Fibroblast of the aortic adventitia (primary cell): ENCODE measurements around the gene SLC5A2. TPM values are rescaled to one million over a fixed set of nuclear protein-coding genes. Genes with fewer than 3 reads are reported as not detected.
"Not testable (repeated sequence)": the region's sequence is repeated elsewhere in the genome, so short reads cannot be mapped to it uniquely, and the experiment has no call there.

Source experiments
- DNase-seq: peaks from one replicate; pipeline ENCODE4 v3.0.0-alpha.2; 2010; ENCODE audit warnings: low read depth
- H3K4me3 ChIP-seq: 2 replicates; pipeline ENCODE4 v1.5.1; 2011; ENCODE audit warnings: low read depth, mild to moderate bottlenecking, control low read depth, low read length, moderate library complexity
- CTCF ChIP-seq: IDR thresholded peaks from 2 replicates; pipeline ENCODE4 v1.5.1; 2011; ENCODE audit warnings: mild to moderate bottlenecking, low read length, control low read depth, inconsistent platforms; ENCODE audit not compliant: insufficient read depth
- total RNA-seq: library from RNA; depleted of rRNA; stranded (reverse); fragments of >200 nt; gene quantifications from 2 replicates; pipeline ENCODE4 v1.2.3, GENCODE V29; 2012; ENCODE audit warnings: low replicate concordance

Gene SLC5A2
- total RNA-seq, 1 donor, result not detected

- no peak for DNase-seq
- no peak overlapping the region for H3K4me3 ChIP-seq
Observed at GRCh38 chr16:31519759-31520431, 37.0 kb downstream of the SLC5A2 start.

GRCh38 chr16:31521368-31521767 lies 38.4 kb downstream of the SLC5A2 start:
- TF ChIP-seq CTCF, result no peak
- no peak overlapping the region for H3K4me3 ChIP-seq
- DNase-seq, result no peak

More at GRCh38 chr16:31519759-31520431, 37.0 kb downstream of the SLC5A2 start:
- TF ChIP-seq CTCF, result no peak

- TF ChIP-seq CTCF, result no peak
- no peak overlapping the region for H3K4me3 ChIP-seq
- DNase-seq, result no peak
Observed at GRCh38 chr16:31522071-31522470, 39.1 kb downstream of the SLC5A2 start.

GRCh38 chr16:31523768-31524167 lies 40.8 kb downstream of the SLC5A2 start:
- H3K4me3 ChIP-seq, DNase-seq: not testable (repeated sequence)

- no peak overlapping the region for H3K4me3 ChIP-seq
- no peak for DNase-seq
- TF ChIP-seq CTCF, result no peak
Observed at GRCh38 chr16:31525113-31525512, 42.2 kb downstream of the SLC5A2 start.

- DNase-seq, result no peak
- no peak for TF ChIP-seq CTCF
- H3K4me3 ChIP-seq, result no peak within 1 kb of the TSS
Observed at GRCh38 chr16:31527734-31528274, 44.9 kb downstream of the SLC5A2 start, which contains the start of gene AHSP. TSS of gene AHSP (plus strand) at chr16:31527900. CDS start at chr16:31528140, 240 bp downstream.

GRCh38 chr16:31528523-31529107 lies 45.7 kb downstream of the SLC5A2 start:
- TF ChIP-seq CTCF, result no peak
- H3K4me3 ChIP-seq, result peak overlapping the region; percentile 44
- no peak for DNase-seq
